Measurements from ENCODE around the gene HPD.
A peak's percentile ranks its signal among the peaks of the same experiment; 100 is the strongest.
"Not testable (repeated sequence)": the region's sequence is repeated elsewhere in the genome, so short reads cannot be mapped to it uniquely, and the experiment has no call there.

The HPD gene

GRCh38 chr12:121800694-121801594 lies 57.7 kb downstream of the HPD start:
- peak overlapping the region; percentile 82 for H3K4me3 ChIP-seq (ENCODE audit: low read depth, low read length)

- peak overlapping the region; percentile 82 for H3K4me3 ChIP-seq (ENCODE audit: low read depth, low read length)
Measured at GRCh38 chr12:121799842-121800693, 58.6 kb downstream of the HPD start.

DNA sequence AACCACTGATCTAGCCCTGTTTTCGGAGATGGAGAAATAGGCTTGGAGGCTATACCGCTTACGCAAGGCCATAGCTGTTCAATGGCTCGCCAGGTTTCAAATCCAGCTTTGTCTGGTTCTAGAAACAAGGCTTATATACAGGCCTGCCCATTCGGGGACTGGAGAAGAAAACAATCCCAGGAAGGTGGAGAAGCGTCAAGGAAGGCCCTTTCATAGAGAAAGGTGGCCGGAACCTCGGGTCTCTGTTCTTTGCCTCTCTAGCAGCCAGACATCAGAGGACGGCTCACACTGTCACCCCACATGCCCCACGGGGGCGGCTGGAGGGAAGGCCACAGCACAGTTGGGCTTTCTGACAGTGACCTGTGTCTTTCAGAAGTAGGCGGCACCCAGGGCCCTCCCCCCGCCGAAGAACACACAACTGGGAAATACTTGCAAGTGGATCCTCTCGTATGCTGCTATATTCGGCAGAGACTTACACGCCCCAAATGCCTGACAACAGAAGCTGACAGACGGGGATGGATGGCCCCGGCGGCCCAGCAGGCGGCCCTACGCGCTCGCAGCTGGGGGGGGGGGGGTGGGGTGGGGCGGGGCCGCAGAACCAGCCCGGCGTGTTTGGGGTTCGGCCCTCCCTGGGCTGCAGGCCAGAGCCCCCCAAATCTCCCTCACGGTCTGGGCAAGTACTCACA lies 59.4 kb downstream of the HPD start:
- peak overlapping the region; percentile 82 for H3K4me3 ChIP-seq (ENCODE audit: low read depth, low read length)

DNA sequence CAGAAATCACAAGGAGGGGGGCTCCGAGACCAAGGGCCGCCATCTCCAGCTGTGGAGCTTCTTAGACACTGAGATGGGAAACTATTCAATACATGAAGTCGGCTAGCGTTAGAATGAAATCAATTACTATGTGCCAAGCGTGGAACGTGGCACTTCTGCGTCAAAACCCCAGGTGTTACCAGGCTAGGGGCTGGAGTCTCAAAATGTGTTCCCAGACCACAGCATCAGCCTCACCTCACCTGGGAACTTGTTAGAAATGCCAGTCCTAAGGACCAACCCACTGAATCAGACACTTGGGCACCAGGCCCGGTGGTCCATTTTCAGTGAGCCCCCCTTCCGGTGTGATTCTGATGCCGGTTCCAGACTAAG lies 59.9 kb downstream of the HPD start:
- H3K4me3 ChIP-seq (ENCODE audit: low read depth, low read length) = peak overlapping the region; percentile 25

GRCh38 chr12:121797937-121798786 lies 60.5 kb downstream of the HPD start:
- no peak overlapping the region for H3K4me3 ChIP-seq (ENCODE audit: low read depth, low read length)

- peak overlapping the region; percentile 2 for H3K4me3 ChIP-seq (ENCODE audit: low read depth, low read length)
Measured at GRCh38 chr12:121796855-121797751, 61.6 kb downstream of the HPD start.

DNA sequence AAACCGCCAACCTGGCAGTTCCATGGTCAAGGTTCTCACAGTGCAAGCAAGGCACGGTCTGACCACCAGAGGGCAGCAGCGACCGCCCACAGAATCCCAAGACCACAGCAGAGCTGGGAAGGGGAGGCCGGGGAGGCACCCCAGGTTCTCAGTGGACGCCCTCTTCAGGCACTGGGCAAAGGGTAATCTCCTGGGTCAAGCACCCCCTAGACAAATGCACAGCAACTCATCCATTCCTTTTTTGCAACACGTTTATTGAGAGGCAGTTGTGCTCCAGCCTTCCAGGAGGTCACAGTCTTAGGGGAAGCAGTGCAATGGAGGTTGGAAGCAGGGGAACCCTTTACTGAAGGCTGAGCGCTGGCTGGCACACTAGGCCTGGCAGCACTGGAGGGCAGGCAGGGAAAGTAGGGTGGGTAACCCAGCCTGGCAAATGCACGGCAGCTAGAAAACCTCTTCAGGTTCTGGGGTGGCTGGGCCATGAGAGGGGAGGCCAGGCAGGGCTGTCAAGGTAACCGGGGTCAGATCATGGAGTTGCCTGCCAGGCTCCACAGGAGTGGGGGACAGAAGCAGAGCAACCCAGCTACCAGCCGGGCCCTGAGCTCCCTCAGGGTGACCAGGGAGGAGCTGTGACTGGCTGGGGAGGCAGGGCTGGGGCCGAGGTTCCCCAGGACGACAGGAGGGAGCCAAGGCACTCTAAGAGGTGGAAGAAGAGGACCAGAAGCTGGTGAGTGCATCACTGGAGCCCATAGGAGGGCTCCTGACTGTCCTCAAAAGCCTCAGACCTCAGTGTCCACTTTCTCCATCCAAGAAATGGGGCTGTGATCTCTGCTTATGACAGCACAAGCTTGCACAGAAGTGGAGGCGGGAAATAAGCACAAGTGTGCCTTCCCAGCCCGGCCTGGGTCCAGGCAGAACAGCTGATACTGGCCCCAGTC lies 63.4 kb downstream of the HPD start:
- no peak overlapping the region for H3K4me3 ChIP-seq (ENCODE audit: low read depth, low read length)

DNA sequence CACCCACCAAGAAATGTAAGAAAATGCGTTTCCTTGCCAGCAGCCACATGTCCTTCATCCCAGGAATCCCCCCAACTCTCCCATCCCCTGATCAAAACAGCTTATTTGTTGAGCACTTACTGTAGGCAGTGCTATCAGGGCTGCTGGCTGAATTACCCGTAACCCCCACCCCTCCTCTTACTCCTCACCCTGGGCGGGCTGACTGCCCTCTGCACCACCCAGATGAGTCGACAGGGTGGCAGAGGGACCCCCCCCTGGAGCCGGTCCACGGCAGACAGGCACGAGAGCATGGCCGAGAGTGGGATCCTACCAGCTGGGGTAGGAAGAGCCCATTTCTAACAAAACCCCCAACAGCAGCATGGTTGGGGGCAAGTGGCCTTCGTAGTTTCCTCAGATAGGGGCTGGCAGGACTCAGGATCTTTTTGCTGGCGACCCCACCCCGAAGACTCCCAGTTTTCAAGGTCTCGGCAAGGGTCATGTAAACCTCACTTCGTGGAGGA lies 64.1 kb downstream of the HPD start:
- no peak overlapping the region for H3K4me3 ChIP-seq (ENCODE audit: low read depth, low read length)

DNA sequence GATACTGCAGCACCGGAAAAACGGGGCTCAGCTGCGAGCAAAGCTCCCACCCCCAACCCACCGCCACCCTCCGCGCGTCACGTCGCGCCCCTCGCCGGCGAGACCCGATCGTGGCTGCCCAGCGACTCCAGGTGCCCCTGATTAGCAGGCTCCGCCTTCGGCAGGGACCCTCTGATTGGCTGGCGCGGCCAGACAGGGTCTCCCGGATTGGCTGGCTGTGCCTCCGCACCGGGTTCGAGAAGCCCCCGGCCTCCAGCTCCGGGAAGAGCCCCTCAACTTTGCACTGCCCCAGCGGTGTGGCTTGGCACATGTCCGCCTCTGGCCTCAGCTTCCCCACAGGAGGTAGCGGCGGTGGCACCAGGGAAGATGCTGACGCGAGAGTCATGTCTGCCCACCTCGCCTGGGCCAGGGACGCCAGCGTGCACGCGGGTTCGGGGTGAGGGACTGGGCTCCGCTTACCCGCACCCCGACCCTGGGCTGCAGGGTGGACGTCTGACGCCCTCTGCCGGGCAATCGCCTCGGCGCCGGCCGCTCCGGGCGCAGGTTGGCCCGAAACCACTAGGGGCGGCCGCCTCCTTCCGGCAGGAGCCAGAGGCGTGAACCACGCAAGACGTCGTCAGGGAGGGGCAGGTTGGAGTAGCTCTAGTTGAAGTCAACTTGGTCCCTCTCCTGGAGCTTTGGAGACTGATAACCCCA lies 64.7 kb downstream of the HPD start:
- H3K4me3 ChIP-seq (ENCODE audit: low read depth, low read length) = peak overlapping the region; percentile 61

DNA sequence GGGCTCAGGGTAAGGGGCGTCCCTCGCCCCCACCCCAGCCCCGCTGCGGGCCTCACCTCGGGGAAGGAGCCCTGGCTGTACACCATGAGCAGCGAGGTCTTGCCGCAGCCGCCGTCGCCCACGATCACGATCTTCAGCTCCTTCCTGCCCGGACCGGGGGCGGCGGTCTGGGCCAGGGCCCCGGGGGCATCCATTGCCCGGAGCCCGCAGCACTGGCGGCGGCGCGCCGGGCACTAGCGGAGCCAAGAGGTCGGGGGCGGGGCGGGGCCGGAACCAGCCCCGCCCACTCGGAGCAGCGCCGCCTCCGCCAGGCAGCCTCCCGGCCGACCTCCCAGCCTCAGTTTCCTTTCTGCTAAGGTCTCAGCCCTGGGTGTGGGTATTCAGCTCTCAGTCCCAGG lies 65.2 kb downstream of the HPD start, which contains the start of gene RHOF:
TSS of gene RHOF (minus strand) at position 249 of the 398 bp plus-strand sequence. CDS start at position 194, 55 bp downstream.
- peak within 1 kb of the TSS; percentile 61 for H3K4me3 ChIP-seq (ENCODE audit: low read depth, low read length)

GRCh38 chr12:121792607-121793439 lies 65.8 kb downstream of the HPD start:
- H3K4me3 ChIP-seq (ENCODE audit: low read depth, low read length) = peak overlapping the region; percentile 61

DNA sequence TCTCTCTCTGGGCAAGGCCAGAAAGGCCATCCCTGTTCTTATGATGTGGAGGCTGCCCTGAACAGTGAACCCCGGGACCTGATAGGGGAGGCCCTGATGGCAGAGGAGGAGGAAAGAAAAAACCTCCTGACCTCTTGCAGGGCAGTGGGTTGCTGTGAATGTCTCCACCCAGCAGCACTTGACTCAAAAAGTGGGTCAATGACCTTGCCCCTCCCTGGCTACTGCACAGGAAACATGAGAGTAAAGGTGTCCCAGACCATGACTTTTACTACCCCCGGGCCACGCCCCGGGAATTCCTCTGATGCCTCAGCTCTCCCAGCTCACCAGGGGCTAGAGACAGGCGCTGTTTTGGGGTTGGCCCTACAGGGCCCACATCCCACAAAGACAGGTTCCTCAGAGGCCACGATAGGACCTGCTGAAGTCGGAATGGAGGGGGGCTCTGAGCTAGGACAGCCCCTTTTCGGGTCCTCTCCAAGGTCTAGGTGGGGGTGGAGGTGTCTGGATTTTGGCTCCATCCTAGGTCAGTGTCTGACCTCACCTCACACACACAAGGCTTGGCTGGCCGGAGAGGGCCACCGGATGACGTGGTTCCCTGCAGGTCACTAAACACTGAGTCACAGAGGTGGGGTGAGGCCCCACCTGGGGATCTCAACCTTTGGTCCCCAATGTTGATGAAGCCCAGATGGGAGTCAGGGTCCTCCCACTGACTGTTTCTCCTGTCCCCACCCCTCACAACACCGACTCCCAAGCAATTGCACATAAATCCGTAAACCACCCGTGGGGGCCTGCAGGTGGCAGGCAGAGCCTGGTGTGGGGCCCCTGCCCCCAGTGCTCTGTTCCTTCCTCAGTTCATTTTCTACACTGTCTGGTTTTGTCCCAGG lies 66.7 kb downstream of the HPD start:
- H3K4me3 ChIP-seq (ENCODE audit: low read depth, low read length) = no peak overlapping the region

- not testable (repeated sequence) for H3K4me3 ChIP-seq (ENCODE audit: low read depth, low read length)
Measured at GRCh38 chr12:121790785-121791184, 67.9 kb downstream of the HPD start.

- no peak overlapping the region for H3K4me3 ChIP-seq (ENCODE audit: low read depth, low read length)
Measured at GRCh38 chr12:121789800-121790728, 68.6 kb downstream of the HPD start.
